Spleen (tissue), 11 donors: ENCODE data around the gene WWC1. TPM values are rescaled to one million over a fixed set of nuclear protein-coding genes. Genes with fewer than 3 reads are reported as not detected.

Source experiments
- DNase-seq: peaks from one replicate; pipeline ENCODE4 v3.0.0-alpha.2; 2020
- H3K27ac ChIP-seq, 8 donors: fragments of 200-600 bp; sonication (generic) in 7 of 8; 1 replicate in 4 of 8; 2 replicates in 4 of 8; pipeline versions ENCODE4 v1.5.0 to v1.8.0; 2016 to 2021; ENCODE audit warnings: inconsistent platforms in 4 of 8, mild to moderate bottlenecking in 4 of 8, moderate library complexity in 1 of 8
- H3K27me3 ChIP-seq, 7 donors: fragments of 200-600 bp; sonication (generic) in 6 of 7; replicated peaks in 1 of 7; 1 replicate in 4 of 7; 2 replicates in 3 of 7; pipeline versions ENCODE4 v1.5.0 to v1.8.0; 2016 to 2021; ENCODE audit warnings: inconsistent platforms in 3 of 7, mild to moderate bottlenecking in 1 of 7
- H3K36me3 ChIP-seq, 6 donors: fragments of 200-600 bp; sonication (generic) in 5 of 6; 1 replicate in 4 of 6; 2 replicates in 2 of 6; pipeline versions ENCODE4 v1.5.0 to v1.8.0; 2016 to 2021; ENCODE audit warnings: inconsistent platforms in 2 of 6
- H3K4me1 ChIP-seq, 6 donors: fragments of 200-600 bp; sonication (generic) in 5 of 6; 1 replicate in 3 of 6; 2 replicates in 3 of 6; pipeline versions ENCODE4 v1.5.0 to v1.8.0; 2016 to 2021; ENCODE audit warnings: inconsistent platforms in 3 of 6
- H3K4me3 ChIP-seq, 8 donors: fragments of 200-600 bp; sonication (generic) in 7 of 8; 1 replicate in 4 of 8; 2 replicates in 4 of 8; pipeline versions ENCODE4 v1.5.0 to v1.8.0; 2016 to 2021; ENCODE audit warnings: inconsistent platforms in 4 of 8, mild to moderate bottlenecking in 4 of 8, moderate library complexity in 2 of 8
- H3K9me3 ChIP-seq, 8 donors: fragments of 200-600 bp; sonication (generic) in 7 of 8; 1 replicate in 4 of 8; 2 replicates in 4 of 8; pipeline versions ENCODE4 v1.5.0 to v1.8.0; 2016 to 2021; ENCODE audit warnings: inconsistent platforms in 4 of 8
- CTCF ChIP-seq, 11 experiments: fragments of 200-600 bp in 7 of 11; fragments of 450-650 bp in 4 of 11; sonication (generic) in 4 of 11; IDR thresholded peaks in 8 of 11; conservative IDR thresholded peaks in 3 of 11; 1 replicate in 7 of 11; 2 replicates in 4 of 11; pipeline versions ENCODE4 v1.4.0 to v1.8.0; 2016 to 2021; ENCODE audit warnings: antibody characterized with exemption in 11 of 11, inconsistent platforms in 4 of 11, mild to moderate bottlenecking in 1 of 11
- POLR2A ChIP-seq, 3 donors: fragments of 450-650 bp; IDR thresholded peaks; one replicate each; pipeline ENCODE4 v1.5.1; 2017; ENCODE audit warnings: antibody characterized with exemption in 3 of 3, mild to moderate bottlenecking in 1 of 3
- POLR2AphosphoS5 ChIP-seq, 3 donors: sonication (generic); formaldehyde crosslinking; IDR thresholded peaks; one replicate each; pipeline ENCODE4 v1.5.1; 2017; ENCODE audit warnings: antibody characterized with exemption in 3 of 3
- WGBS, 5 donors: extraction: QIAGEN DNeasy Blood & Tissue Kit in 3 of 5; methylation state at CpG; one replicate each; pipeline versions ENCODE4 v1.1.5 to v1.1.7; 2013 to 2018; 5-methylcytosine and 5-hydroxymethylcytosine counted together
- intact Hi-C: fragments of 100-400 bp; cut with DNase I; formaldehyde crosslinking; loops from one replicate; pipeline ENCODE4 v1.15.0; 2023; ENCODE audit warnings: low total_unique reads
- polyA plus RNA-seq, 3 donors: library from polyadenylated mRNA; stranded (reverse); fragments of 200-250 nt; gene quantifications; one replicate each; pipeline ENCODE4 v1.2.1, GENCODE V29; 2013
- total RNA-seq, 7 donors: library from RNA; depleted of rRNA in 3 of 7; stranded (reverse); fragments of >200 nt in 3 of 7; fragmentation: NEBNext Ultra II Directional in 4 of 7; extraction: Animal tissue kit (Norgen Biotek cat#: 25700) in 4 of 7; gene quantifications; one replicate each; pipeline versions ENCODE4 v1.1.0 to v1.2.1, GENCODE V29; 2016 to 2021
- donor health status: healthy with polysubstance abuse.
- donor health status: DM: no; HTN: no; CAD: no; lungs with moderate emphysema.
- donor health status: DM: no; HTN: no; CAD: no.
- donor health status: Bipolar disorder and iron deficiency.
- donor health status: healthy.
- donor health status: DM: no; HTN: no; CAD: no.
- donor health status: DM: yes; HTN: yes; CAD: no.

WWC1 gene
- total and polyA plus RNA-seq, 10 donors = 0.60 to 5.4 (median 1.3) TPM

GRCh38 chr5:168353216-168353957, 61.9 kb downstream of the WWC1 start:
- intact Hi-C loops = no loop called here
- Histone ChIP-seq H3K36me3 (no peaks in the 10 kb centered on the region), H3K4me1 (no peaks in the 10 kb centered on the region), H3K27ac (no peak overlapping the region), H3K27me3 (no peaks in the 10 kb centered on the region), H3K9me3 (no peaks in the 10 kb centered on the region), H3K4me3 (no peak overlapping the region)
- TF ChIP-seq CTCF (IDR thresholded peaks at IDR 0.05 in 8 of 11, conservative IDR thresholded peaks at IDR 0.05 in 3 of 11) (no peak), POLR2AphosphoS5 (IDR thresholded peaks at IDR 0.05) (no peak), POLR2A (IDR thresholded peaks at IDR 0.05) (no peak)
- DNase-seq = no peak
- WGBS, 5 donors = 82 to 95% (median 84%) methylated on average over 12 of the region's 12 CpGs

GRCh38 chr5:168354397-168354796, 63.0 kb downstream of the WWC1 start:
- no peak for DNase-seq
- H3K27me3 ChIP-seq = no peaks in the 10 kb centered on the region
- intact Hi-C loops = no loop called here
- no peaks in the 10 kb centered on the region for H3K36me3 ChIP-seq
- no peak overlapping the region for H3K4me3 ChIP-seq
- no peaks in the 10 kb centered on the region for H3K9me3 ChIP-seq
- no peak overlapping the region for H3K27ac ChIP-seq
- H3K4me1 ChIP-seq = no peaks in the 10 kb centered on the region
- WGBS, 5 donors = 67 to 88% (median 83%) methylated on average over 2 of the region's 2 CpGs
- TF ChIP-seq POLR2AphosphoS5 (IDR thresholded peaks at IDR 0.05) (no peak), CTCF (IDR thresholded peaks at IDR 0.05 in 8 of 11, conservative IDR thresholded peaks at IDR 0.05 in 3 of 11) (no peak), POLR2A (IDR thresholded peaks at IDR 0.05) (no peak)

DNA sequence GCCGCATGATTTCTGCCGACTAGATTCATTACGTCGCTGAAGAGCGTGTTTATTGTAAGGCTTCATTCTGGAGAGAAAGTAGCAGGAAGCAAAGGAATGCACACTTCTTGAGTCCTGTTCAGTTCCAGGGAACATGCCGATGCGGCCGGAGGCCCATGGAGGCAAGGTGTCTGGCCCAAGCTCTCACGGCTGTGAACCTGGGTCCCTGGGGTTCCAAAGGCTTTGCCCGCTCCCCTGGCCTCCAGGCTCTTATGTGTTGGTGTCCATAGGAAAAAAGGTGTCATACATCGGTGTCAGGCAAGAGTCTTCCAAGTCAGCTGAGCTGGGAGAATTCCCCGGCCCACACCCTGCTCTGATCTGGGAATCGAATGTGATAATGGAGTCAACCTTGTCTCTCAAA, 64.7 kb downstream of the WWC1 start:
- no peak for DNase-seq
- Histone ChIP-seq H3K36me3 (no peaks in the 10 kb centered on the region), H3K4me3 (no peak overlapping the region), H3K27me3 (no peaks in the 10 kb centered on the region), H3K4me1 (no peaks in the 10 kb centered on the region), H3K27ac (no peak overlapping the region), H3K9me3 (no peaks in the 10 kb centered on the region)
- 87 to 95% (median 93%) methylated on average over 12 to 13 of the region's 13 CpGs for WGBS, 5 donors
- no peak for TF ChIP-seq CTCF (IDR thresholded peaks at IDR 0.05 in 8 of 11, conservative IDR thresholded peaks at IDR 0.05 in 3 of 11)
- no peak for TF ChIP-seq POLR2AphosphoS5 (IDR thresholded peaks at IDR 0.05)
- no peak for TF ChIP-seq POLR2A (IDR thresholded peaks at IDR 0.05)
- intact Hi-C loops = no loop called here

GRCh38 chr5:168356592-168356991, 65.1 kb downstream of the WWC1 start:
- 87 to 92% (median 91%) methylated on average over 4 of the region's 4 CpGs for WGBS, 5 donors

More at GRCh38 chr5:168356592-168356991, 65.1 kb downstream of the WWC1 start:
- intact Hi-C loops = no loop called here
- no peaks in the 10 kb centered on the region for H3K27me3 ChIP-seq
- no peaks in the 10 kb centered on the region for H3K4me1 ChIP-seq
- no peak overlapping the region for H3K27ac ChIP-seq
- H3K9me3 ChIP-seq = no peaks in the 10 kb centered on the region
- TF ChIP-seq POLR2A (IDR thresholded peaks at IDR 0.05) = no peak
- no peak for TF ChIP-seq CTCF (IDR thresholded peaks at IDR 0.05 in 8 of 11, conservative IDR thresholded peaks at IDR 0.05 in 3 of 11)
- no peak for TF ChIP-seq POLR2AphosphoS5 (IDR thresholded peaks at IDR 0.05)
- no peak overlapping the region for H3K4me3 ChIP-seq
- no peak for DNase-seq
- H3K36me3 ChIP-seq = no peaks in the 10 kb centered on the region
